RWPE1 (cell line): ENCODE measurements around the gene BSCL2.

Experiments
- CTCF ChIA-PET: fragments of 350-600 bp; sonication (Branson Sonifier 250); formaldehyde crosslinking; extraction: SDS; loops from one replicate; lab custom pipeline; 2021; lab: Yijun Ruan, JAX
- POLR2A ChIA-PET: fragments of 400-600 bp; formaldehyde crosslinking; extraction: SDS; loops from one replicate; lab custom pipeline; 2020; ENCODE audit warnings: antibody characterized with exemption; ENCODE audit not compliant: low non-redundant PET; lab: Yijun Ruan, JAX
- DNase-seq: peaks from one replicate; pipeline ENCODE4 v3.0.0; 2012; ENCODE audit warnings: low spot score
- H3K27ac ChIP-seq: fragments of 450-650 bp; 2 replicates; pipeline ENCODE4 v1.5.1; 2017
- TF ChIP-seq, protein P1 (sequence below): fragments of 450-650 bp; conservative IDR thresholded peaks from 2 replicates; pipeline ENCODE4 v1.5.1; 2017; ENCODE audit warnings: low read depth, mild to moderate bottlenecking

Gene BSCL2

DNA sequence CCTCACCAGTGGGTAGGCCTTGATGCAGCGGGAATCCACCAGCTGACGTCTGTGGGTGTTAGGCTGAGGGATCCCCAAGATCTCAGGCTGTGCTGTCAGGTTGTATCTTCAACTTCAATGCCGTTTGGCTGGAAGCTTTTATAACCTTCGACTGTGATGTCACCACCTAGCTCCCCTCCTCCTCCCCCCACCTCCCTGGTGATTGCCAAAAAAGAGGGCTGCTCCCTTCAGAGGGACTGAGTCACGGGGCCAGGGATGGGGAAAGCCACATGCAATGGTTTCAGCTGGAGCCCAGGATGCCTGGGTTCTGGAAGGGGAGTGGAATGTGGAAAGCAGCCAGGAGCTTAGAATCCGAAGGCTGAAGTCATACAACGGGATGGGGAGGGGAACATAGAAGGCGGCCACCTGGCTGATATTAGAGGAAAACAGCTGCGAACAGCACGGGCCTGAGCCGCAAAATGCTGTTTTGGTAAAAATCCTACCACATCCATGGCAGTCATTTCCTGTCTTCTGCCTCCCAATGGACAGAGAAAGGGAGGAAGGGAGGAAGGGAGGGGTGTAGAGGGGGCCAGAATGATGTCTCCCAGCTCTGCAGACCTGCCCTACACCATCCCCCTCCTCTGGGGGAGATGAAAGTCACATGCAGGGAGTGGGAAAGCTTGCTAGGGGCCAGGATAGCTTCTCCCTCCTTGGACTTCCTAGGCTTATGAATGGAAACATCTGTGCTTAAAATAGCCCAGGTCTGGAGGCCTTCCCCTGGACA, 17.6 kb downstream of the BSCL2 start, which contains the start of gene LRRN4CL:
TSS of gene LRRN4CL (minus strand) at position 110 of the 763 bp plus-strand sequence. CDS start 1,022 bp downstream, outside the sequence.
- DNase-seq, result peak; percentile 61
- CTCF ChIA-PET, result interaction anchor here (0.6 to 1.9 kb wide), 3 partner anchors 9 to 97 kb away, joined by 3 to 8 read pairs (median 3); no protein-coding TSS in a partner anchor
- POLR2A ChIA-PET, result interaction anchor here (0.7 to 1.1 kb wide), 2 partner anchors 44 to 166 kb away, joined by 3 to 4 read pairs; no protein-coding TSS in a partner anchor

GRCh38 chr11:62688491-62688890, 18.7 kb downstream of the BSCL2 start:
- TF ChIP-seq, protein P1, sequence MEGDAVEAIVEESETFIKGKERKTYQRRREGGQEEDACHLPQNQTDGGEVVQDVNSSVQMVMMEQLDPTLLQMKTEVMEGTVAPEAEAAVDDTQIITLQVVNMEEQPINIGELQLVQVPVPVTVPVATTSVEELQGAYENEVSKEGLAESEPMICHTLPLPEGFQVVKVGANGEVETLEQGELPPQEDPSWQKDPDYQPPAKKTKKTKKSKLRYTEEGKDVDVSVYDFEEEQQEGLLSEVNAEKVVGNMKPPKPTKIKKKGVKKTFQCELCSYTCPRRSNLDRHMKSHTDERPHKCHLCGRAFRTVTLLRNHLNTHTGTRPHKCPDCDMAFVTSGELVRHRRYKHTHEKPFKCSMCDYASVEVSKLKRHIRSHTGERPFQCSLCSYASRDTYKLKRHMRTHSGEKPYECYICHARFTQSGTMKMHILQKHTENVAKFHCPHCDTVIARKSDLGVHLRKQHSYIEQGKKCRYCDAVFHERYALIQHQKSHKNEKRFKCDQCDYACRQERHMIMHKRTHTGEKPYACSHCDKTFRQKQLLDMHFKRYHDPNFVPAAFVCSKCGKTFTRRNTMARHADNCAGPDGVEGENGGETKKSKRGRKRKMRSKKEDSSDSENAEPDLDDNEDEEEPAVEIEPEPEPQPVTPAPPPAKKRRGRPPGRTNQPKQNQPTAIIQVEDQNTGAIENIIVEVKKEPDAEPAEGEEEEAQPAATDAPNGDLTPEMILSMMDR, result no peak
- H3K27ac ChIP-seq, result no peak overlapping the region
- no peak for DNase-seq
- POLR2A ChIA-PET, result no interaction called here
- CTCF ChIA-PET, result no interaction called here

More for the DNA sequence above, 17.6 kb downstream of the BSCL2 start, which contains the start of gene LRRN4CL:
- TF ChIP-seq, protein P1, result no peak
- peak within 1 kb of the TSS; percentile 70 for H3K27ac ChIP-seq

DNA sequence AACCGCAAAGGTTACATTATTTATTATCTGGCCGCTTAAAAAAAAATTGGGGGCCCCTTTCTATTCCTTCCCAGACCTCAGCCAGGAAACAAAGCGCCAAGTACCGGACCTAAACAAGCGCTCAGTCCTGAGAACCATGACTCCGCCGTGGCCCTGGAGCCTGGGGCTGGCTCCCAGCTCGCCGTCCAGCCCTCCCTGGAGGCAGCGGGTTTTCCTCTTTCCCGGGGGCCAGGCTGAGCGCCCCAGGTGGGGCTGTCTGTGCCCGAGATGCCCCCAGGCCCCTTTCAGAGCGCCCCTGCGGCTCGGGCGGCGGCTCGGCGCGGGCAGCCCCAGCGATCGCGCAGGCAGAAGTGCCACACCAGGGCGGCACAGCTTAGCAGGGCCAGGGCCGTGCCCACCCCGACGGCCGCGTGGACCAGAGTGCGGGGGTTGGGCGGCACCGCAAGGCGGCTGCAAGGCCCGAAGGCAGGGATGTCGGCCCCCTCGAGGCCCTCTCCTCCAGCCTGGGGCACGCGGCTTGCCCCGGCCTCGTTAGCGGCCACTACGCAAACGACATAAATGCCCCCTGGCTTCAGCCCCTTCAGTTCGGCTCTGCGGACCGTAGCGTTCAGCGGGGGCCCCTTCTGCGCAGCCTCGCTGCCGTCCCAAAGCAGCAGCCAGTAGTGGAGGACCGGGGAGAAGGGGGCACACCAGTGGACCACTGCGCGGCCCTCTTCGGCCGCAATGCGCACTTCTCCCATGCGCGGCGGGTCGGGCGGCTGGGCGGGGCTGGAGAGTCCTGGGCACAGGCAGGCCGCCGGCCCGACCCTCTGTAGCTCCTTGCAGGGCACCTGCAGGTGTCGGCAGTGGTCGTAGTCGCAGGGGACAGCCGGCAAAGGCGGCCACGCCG, 19.5 kb downstream of the BSCL2 start:
- TF ChIP-seq, protein P1, result no peak
- no peak for DNase-seq
- ChIA-PET POLR2A (no interaction called here), CTCF (interaction anchor here (0.6 kb wide), 1 partner anchor 38 kb away, joined by 3 read pairs; no protein-coding TSS in a partner anchor)
- no peak overlapping the region for H3K27ac ChIP-seq

GRCh38 chr11:62682518-62682917, 24.7 kb downstream of the BSCL2 start:
- POLR2A ChIA-PET, result no interaction called here
- no peak overlapping the region for H3K27ac ChIP-seq
- TF ChIP-seq, protein P1, result no peak
- CTCF ChIA-PET, result interaction anchor here (2.5 kb wide), 1 partner anchor 12 kb away, joined by 17 read pairs; no protein-coding TSS in a partner anchor
- no peak for DNase-seq

GRCh38 chr11:62680825-62681240, 26.4 kb downstream of the BSCL2 start:
- TF ChIP-seq, protein P1, result peak; percentile 71

More at GRCh38 chr11:62680825-62681240, 26.4 kb downstream of the BSCL2 start:
- CTCF ChIA-PET, result interaction anchor here (0.6 to 2.5 kb wide), 9 partner anchors 8 to 538 kb away, joined by 3 to 17 read pairs (median 6); partner anchors contain the start of genes HNRNPUL2, LRRN4CL and TTC9C
- POLR2A ChIA-PET, result interaction anchor here (0.5 to 1.1 kb wide), 4 partner anchors 11 to 80 kb away, joined by 4 to 8 read pairs (median 6); no protein-coding TSS in a partner anchor
- DNase-seq, result peak; percentile 69
- H3K27ac ChIP-seq, result peak overlapping the region; percentile 88
